NT2/D1 (cell line): Measurements from ENCODE around the gene MCRIP2.

Experiments used
- SUZ12 ChIP-seq: IDR thresholded peaks from 2 replicates; pipeline ENCODE4 v1.6.1; 2011; ENCODE audit not compliant: insufficient read length, insufficient read depth; ENCODE audit errors: extremely low read depth
- YY1 ChIP-seq: IDR thresholded peaks from 2 replicates; pipeline ENCODE4 v1.6.1; 2011; ENCODE audit not compliant: insufficient read length, insufficient read depth
- ZNF274 ChIP-seq: IDR thresholded peaks from 2 replicates; pipeline ENCODE4 v1.6.1; 2011; ENCODE audit warnings: mild to moderate bottlenecking, low read depth, low read length

DNA sequence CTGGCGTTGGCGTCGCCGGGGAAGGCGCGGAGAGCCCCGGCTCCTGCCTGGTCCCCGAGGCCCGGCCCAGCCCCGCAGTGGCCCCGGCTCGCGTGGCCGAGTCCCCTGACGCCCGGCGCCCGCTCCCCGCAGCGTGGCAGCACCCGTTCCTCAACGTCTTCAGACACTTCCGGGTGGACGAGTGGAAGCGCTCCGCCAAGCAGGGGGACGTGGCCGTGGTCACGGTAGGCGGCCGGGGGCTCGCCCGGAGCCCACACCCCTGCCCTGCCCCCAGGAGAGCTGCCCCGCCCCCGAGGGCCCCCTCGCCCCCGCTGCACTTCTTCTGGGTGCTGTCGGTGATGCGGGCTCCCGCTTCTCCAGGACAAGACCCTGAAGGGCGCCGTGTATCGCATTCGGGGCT, 8.0 kb downstream of the MCRIP2 start:
- TF ChIP-seq ZNF274, result no peak
- TF ChIP-seq YY1, result no peak
- TF ChIP-seq SUZ12, result no peak
